Measurements from ENCODE around the gene STK10. TPM values are rescaled to one million over a fixed set of nuclear protein-coding genes. Genes with fewer than 3 reads are reported as not detected.

STK10 gene
- total RNA-seq, 3 donors from 2014 or later (not counting 1 experiment from before 2014, with no cell fraction given): 705 to 879 (median 783) TPM

DNA sequence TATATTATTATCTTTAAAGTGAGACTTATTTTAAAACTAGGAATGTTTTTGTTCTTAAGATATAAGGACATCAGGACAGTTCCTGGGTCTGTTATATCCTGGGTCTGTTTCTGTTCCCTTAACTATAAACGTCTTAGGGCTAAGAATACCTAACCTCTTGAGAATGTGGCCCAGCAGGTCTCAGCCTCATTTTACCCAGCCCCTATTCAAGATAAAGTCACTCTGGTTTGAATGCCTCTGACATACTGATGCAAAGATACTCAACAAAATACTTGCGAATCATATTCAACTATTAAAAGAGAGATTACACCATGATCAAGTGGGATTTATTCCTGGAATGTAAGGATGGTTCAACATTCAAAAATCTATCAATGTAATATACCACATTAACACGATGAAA, 51.0 kb downstream of the STK10 start:
- H3K4me1 ChIP-seq (ENCODE audit: control insufficient read depth, insufficient read depth, low read length): peaks cover 45% of the 10 kb centered on the region
- peaks cover 14% of the 10 kb centered on the region for H3K36me3 ChIP-seq (ENCODE audit: control insufficient read depth, insufficient read depth, low read length)
- ATAC-seq (no peak), DNase-seq (no peak)
- no peaks in the 10 kb centered on the region for H3K9me3 ChIP-seq (ENCODE audit: control insufficient read depth, insufficient read depth, low read length)
- no peak overlapping the region for H3K4me3 ChIP-seq (ENCODE audit: low read length)
- no peaks in the 10 kb centered on the region for H3K27me3 ChIP-seq (ENCODE audit: control insufficient read depth, insufficient read depth, low read length)
- no peaks in the 10 kb centered on the region for H3K9me3 Mint-ChIP-seq
- H3K4me3 Mint-ChIP-seq: no peak overlapping the region
- TF ChIP-seq CTCF (IDR thresholded peaks at IDR 0.05): no peak
- WGBS (ENCODE audit: insufficient coverage): 68% methylated on average over 1 of the region's 3 CpGs
- no peaks in the 10 kb centered on the region for H3K36me3 Mint-ChIP-seq
- no peaks in the 10 kb centered on the region for H3K27me3 Mint-ChIP-seq (ENCODE audit: low read depth in 2 of 2)
- no peak overlapping the region for H3K27ac ChIP-seq (ENCODE audit: low read length)
- peak overlapping the region; percentile 69 to 98 for H3K27ac Mint-ChIP-seq
- intact Hi-C loops (cut with micrococcal nuclease): no loop called here
- H3K4me1 Mint-ChIP-seq: peaks cover 72 to 75% of the 10 kb centered on the region in 2 donors

GRCh38 chr5:172133359-172134029, 54.5 kb downstream of the STK10 start:
- Mint-ChIP-seq H3K27me3 (ENCODE audit: low read depth in 2 of 2) (no peaks in the 10 kb centered on the region), H3K27ac (peak overlapping the region; percentile 87 to 90), H3K4me1 (peaks cover 80 to 81% of the 10 kb centered on the region in 2 donors), H3K4me3 (peak overlapping the region; percentile 79), H3K9me3 (no peaks in the 10 kb centered on the region), H3K36me3 (no peaks in the 10 kb centered on the region)
- no peak overlapping the region for H3K4me3 ChIP-seq (ENCODE audit: low read length)
- DNase-seq: peak; percentile 53 to 61
- no peak for TF ChIP-seq CTCF (IDR thresholded peaks at IDR 0.05)
- peak; percentile 79 to 91 (median 86) for ATAC-seq
- no peaks in the 10 kb centered on the region for H3K27me3 ChIP-seq (ENCODE audit: control insufficient read depth, insufficient read depth, low read length)
- peaks cover 29% of the 10 kb centered on the region for H3K36me3 ChIP-seq (ENCODE audit: control insufficient read depth, insufficient read depth, low read length)
- intact Hi-C loops (cut with micrococcal nuclease): loop anchor here (2.0 to 5.0 kb wide), 3 partner anchors 13 to 39 kb away; no protein-coding TSS in a partner anchor
- H3K4me1 ChIP-seq (ENCODE audit: control insufficient read depth, insufficient read depth, low read length): peaks cover 64% of the 10 kb centered on the region
- 10% methylated on average over 10 of the region's 10 CpGs for WGBS (ENCODE audit: insufficient coverage)
- no peaks in the 10 kb centered on the region for H3K9me3 ChIP-seq (ENCODE audit: control insufficient read depth, insufficient read depth, low read length)
- peak overlapping the region; percentile 58 for H3K27ac ChIP-seq (ENCODE audit: low read length)

DNA sequence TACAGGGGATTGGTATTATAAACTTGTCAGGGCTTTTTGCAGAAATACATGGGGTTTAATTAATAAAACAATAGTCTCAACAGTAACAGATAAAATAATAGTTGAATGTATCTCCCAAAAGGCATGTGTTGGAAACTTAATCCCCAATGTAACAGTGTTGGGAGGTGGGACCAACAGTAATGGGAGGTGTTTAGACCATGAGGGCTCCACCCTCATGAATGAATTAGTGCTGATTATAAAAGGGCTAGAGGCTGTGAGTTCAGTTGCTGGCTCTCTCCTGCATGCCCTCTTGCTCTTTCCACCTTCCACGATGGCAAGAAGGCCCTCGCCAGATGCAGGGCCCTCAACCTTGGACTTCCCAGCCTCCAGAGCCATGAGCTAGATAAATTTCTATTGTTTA, 56.3 kb downstream of the STK10 start:
- ATAC-seq: no peak
- 95% methylated on average over 2 of the region's 2 CpGs for WGBS (ENCODE audit: insufficient coverage)
- no peaks in the 10 kb centered on the region for H3K9me3 ChIP-seq (ENCODE audit: control insufficient read depth, insufficient read depth, low read length)
- H3K27me3 ChIP-seq (ENCODE audit: control insufficient read depth, insufficient read depth, low read length): no peaks in the 10 kb centered on the region
- no peak for DNase-seq
- intact Hi-C loops (cut with micrococcal nuclease): loop anchor here (2.0 to 5.0 kb wide), 3 partner anchors 15 to 41 kb away; no protein-coding TSS in a partner anchor
- no peak overlapping the region for H3K4me3 ChIP-seq (ENCODE audit: low read length)
- Mint-ChIP-seq H3K4me3 (no peak overlapping the region), H3K4me1 (peaks cover 90 to 91% of the 10 kb centered on the region in 2 donors), H3K9me3 (no peaks in the 10 kb centered on the region), H3K27me3 (ENCODE audit: low read depth in 2 of 2) (no peaks in the 10 kb centered on the region), H3K36me3 (peaks cover 3% of the 10 kb centered on the region), H3K27ac (peak overlapping the region; percentile 87 to 90)
- no peak for TF ChIP-seq CTCF (IDR thresholded peaks at IDR 0.05)
- H3K36me3 ChIP-seq (ENCODE audit: control insufficient read depth, insufficient read depth, low read length): peaks cover 41% of the 10 kb centered on the region
- peak overlapping the region; percentile 32 for H3K27ac ChIP-seq (ENCODE audit: low read length)
- H3K4me1 ChIP-seq (ENCODE audit: control insufficient read depth, insufficient read depth, low read length): peaks cover 75% of the 10 kb centered on the region
